Activated T-helper 17 cell treated with anti-CD3 and anti-CD28 coated beads, Interleukin-2, amount 50 U/mL, for 72 hours (primary cell): ENCODE measurements around the gene TRIML2. TPM values are rescaled to one million over a fixed set of nuclear protein-coding genes. Genes with fewer than 3 reads are reported as not detected.
"Not testable (repeated sequence)": the region's sequence is repeated elsewhere in the genome, so short reads cannot be mapped to it uniquely, and the experiment has no call there.

Experiments
- ATAC-seq: fragments of 150-1000 bp; cut with Tn5 transposase; replicated peaks from 2 replicates; pipeline ENCODE4 v1.10.0; 2021; ENCODE audit warnings: mild to moderate bottlenecking, moderate library complexity
- H3K27ac Mint-ChIP-seq: one replicate; pipeline ENCODE4 v1.8.0; 2022; ENCODE audit warnings: mixed read lengths
- H3K27me3 Mint-ChIP-seq: one replicate; pipeline ENCODE4 v1.8.0; 2022; ENCODE audit warnings: mixed read lengths
- H3K36me3 Mint-ChIP-seq: one replicate; pipeline ENCODE4 v1.8.0; 2022; ENCODE audit warnings: low read depth, mild to moderate bottlenecking, mixed read lengths
- H3K4me1 Mint-ChIP-seq: one replicate; pipeline ENCODE4 v1.8.0; 2022; ENCODE audit warnings: mixed read lengths
- H3K4me3 Mint-ChIP-seq: one replicate; pipeline ENCODE4 v1.8.0; 2022; ENCODE audit warnings: mild to moderate bottlenecking, mixed read lengths
- H3K9me3 Mint-ChIP-seq: one replicate; pipeline ENCODE4 v1.8.0; 2022; ENCODE audit warnings: mixed read lengths
- total RNA-seq, 2 donors: library from RNA; stranded (reverse); gene quantifications; one replicate each; pipeline ENCODE4 v1.2.3, GENCODE V29; 2022

The TRIML2 gene
- total RNA-seq, 2 donors from 2014 or later = not detected

DNA sequence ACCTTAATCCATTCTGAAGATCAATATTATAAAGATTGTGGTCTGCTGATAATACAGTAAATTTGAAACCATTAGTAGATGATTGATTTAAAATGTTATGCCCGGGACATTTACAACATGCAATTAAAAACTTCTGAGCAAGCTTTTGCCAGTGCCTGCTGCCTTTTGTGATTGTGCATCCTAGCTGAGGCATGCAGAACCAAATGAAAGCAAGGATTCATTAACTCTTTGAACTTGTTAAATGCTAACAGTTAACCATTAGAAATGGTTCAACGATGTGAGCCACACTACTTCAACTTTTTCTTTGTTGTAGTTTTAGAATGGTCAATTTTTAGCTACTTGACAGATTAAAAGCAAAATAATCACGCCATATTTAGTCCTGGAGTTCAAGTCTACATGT is 62.7 kb downstream of the TRIML2 start:
- Mint-ChIP-seq H3K36me3 (no peaks in the 10 kb centered on the region), H3K4me3 (no peak overlapping the region), H3K27me3 (no peaks in the 10 kb centered on the region), H3K27ac (no peak overlapping the region), H3K9me3 (peaks cover 9% of the 10 kb centered on the region), H3K4me1 (no peaks in the 10 kb centered on the region)
- ATAC-seq = no peak

DNA sequence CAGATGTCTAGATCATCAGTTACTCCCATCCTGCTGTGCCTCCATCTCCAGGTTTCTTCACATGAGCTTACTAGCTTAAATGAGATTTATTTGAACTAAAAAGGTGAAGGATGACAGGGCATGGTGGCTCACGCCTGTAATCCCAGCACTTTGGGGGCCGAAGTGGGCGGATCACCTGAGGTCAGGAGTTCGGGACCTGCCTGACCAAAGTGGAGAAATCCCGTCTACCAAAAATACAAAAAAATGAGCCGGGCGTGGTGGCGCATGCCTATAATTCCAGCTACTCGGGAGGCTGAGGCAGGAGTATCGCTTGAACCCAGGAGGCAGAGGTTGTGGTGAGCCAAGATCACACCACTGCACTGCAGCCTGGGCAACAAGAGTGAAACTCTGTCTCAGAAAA is 63.9 kb downstream of the TRIML2 start:
- not testable (repeated sequence) for ATAC-seq, H3K9me3 Mint-ChIP-seq, H3K27ac Mint-ChIP-seq, H3K4me1 Mint-ChIP-seq, H3K4me3 Mint-ChIP-seq, H3K36me3 Mint-ChIP-seq, H3K27me3 Mint-ChIP-seq

DNA sequence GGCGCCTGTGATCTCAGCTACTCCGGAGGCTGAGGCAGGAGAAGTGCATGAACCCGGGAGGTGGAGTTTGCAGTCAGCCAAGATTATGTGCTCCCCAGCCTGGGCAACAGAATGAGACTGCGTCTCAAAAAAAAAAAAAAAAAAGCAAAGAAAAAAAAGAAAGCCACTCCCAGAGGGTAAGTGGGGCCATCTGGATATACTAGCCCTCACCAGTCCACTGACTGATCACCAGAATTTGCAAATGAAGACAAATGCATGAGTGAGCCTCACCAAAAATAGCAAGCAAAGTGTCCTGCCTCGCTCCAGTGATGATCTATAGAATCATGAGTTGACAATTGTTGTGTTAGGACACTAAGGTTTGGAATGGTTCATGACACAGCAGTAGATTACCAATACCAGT is 66.2 kb downstream of the TRIML2 start:
- no peaks in the 10 kb centered on the region for H3K4me1 Mint-ChIP-seq
- peaks cover 13% of the 10 kb centered on the region for H3K9me3 Mint-ChIP-seq
- ATAC-seq = no peak
- no peaks in the 10 kb centered on the region for H3K27me3 Mint-ChIP-seq
- no peaks in the 10 kb centered on the region for H3K36me3 Mint-ChIP-seq
- no peak overlapping the region for H3K4me3 Mint-ChIP-seq
- H3K27ac Mint-ChIP-seq = no peak overlapping the region

DNA sequence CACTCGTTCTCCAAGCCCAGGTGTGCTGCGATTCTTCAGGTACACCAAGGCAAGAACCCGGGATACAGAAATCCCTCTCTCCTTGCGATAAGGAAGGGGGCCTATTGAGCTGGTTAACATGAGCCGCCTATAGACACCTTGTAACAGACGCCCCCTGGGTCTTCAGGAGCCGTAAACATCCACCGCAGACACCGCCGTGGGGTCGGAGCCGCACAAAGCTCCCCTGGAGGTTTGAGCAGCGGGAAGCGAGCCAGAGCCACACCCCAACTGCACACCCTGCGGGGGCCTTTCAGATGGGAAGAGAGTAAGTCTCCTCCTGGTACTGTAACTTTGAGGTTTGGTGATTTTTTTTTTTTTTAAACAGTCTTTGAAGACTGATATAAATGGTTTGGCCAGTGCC is 67.2 kb downstream of the TRIML2 start:
- no peaks in the 10 kb centered on the region for H3K36me3 Mint-ChIP-seq
- no peak for ATAC-seq
- no peak overlapping the region for H3K27ac Mint-ChIP-seq
- H3K4me3 Mint-ChIP-seq = no peak overlapping the region
- H3K4me1 Mint-ChIP-seq = no peaks in the 10 kb centered on the region
- peaks cover 9% of the 10 kb centered on the region for H3K9me3 Mint-ChIP-seq
- no peaks in the 10 kb centered on the region for H3K27me3 Mint-ChIP-seq

DNA sequence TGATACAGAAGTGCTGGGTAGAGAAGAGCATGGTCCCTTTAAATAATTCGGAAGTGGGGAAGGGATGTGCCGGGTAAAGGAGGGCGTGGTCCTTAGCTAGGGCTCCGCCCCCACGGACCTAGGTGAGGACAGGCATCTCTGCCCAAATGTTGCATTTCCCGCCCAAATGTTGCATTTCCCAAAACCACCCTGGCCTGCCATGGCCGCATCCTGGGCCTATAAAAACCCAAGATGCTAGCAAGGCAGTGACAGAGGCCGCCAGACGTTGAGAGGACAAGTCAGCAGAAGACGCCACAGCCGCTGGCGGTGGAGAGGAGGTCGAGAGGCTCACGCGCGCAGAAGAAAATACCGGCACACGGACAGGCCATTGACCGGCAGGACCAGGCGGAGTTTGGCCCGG is 67.7 kb downstream of the TRIML2 start:
- Mint-ChIP-seq H3K4me3 (no peak overlapping the region), H3K9me3 (peaks cover 6% of the 10 kb centered on the region), H3K27me3 (no peaks in the 10 kb centered on the region), H3K36me3 (no peaks in the 10 kb centered on the region), H3K4me1 (no peaks in the 10 kb centered on the region), H3K27ac (no peak overlapping the region)
- no peak for ATAC-seq

Other genes with a start within 250 kb of the TRIML2 start
- not detected for gene ZFP42, start 113.8 kb downstream of the TRIML2 start, total RNA-seq
- not detected for gene TRIML1, start 29.8 kb upstream of the TRIML2 start, total RNA-seq